ENCODE results near the gene RIPPLY2.

- TF ChIP-seq POLR2A (IDR thresholded peaks at IDR 0.05; ENCODE audit: low read depth, low read length) (no peak), SPI1 (IDR thresholded peaks at IDR 0.05; ENCODE audit: low read depth, low read length) (no peak), POLR2AphosphoS5 (IDR thresholded peaks at IDR 0.05; ENCODE audit: low read depth, low read length) (no peak), TAF1 (IDR thresholded peaks at IDR 0.05; ENCODE audit: low read depth, low read length) (no peak)
Measured at GRCh38 chr6:83854766-83855165, 1.6 kb downstream of the RIPPLY2 start.
